ENCODE results near the gene ENTPD1.
"Not testable (repeated sequence)": the region's sequence is repeated elsewhere in the genome, so short reads cannot be mapped to it uniquely, and the experiment has no call there.

Gene ENTPD1

GRCh38 chr10:95872158-95872711, 116.3 kb downstream of the ENTPD1 start:
- no peak for DNase-seq

GRCh38 chr10:95873139-95873538, 117.2 kb downstream of the ENTPD1 start:
- no peak for DNase-seq

- DNase-seq = no peak
Observed at GRCh38 chr10:95873651-95874050, 117.7 kb downstream of the ENTPD1 start.

GRCh38 chr10:95874783-95875182, 118.8 kb downstream of the ENTPD1 start:
- DNase-seq = not testable (repeated sequence)

- no peak for DNase-seq
Observed at GRCh38 chr10:95876756-95877155, 120.8 kb downstream of the ENTPD1 start.

- no peak for DNase-seq
Observed at GRCh38 chr10:95877881-95878280, 121.9 kb downstream of the ENTPD1 start.

- no peak for DNase-seq
Observed at GRCh38 chr10:95880704-95881103, 124.7 kb downstream of the ENTPD1 start.

- no peak for DNase-seq
Observed at GRCh38 chr10:95881316-95881715, 125.4 kb downstream of the ENTPD1 start.

GRCh38 chr10:95889830-95890229, 133.9 kb downstream of the ENTPD1 start:
- DNase-seq = no peak

- no peak for DNase-seq
Observed at GRCh38 chr10:95896071-95896850, 140.3 kb downstream of the ENTPD1 start.

- not testable (repeated sequence) for DNase-seq
Observed at GRCh38 chr10:95905897-95906580, 150.1 kb downstream of the ENTPD1 start.

- DNase-seq = no peak
Observed at GRCh38 chr10:95906677-95907455, 150.9 kb downstream of the ENTPD1 start.

GRCh38 chr10:95907456-95908253, 151.7 kb downstream of the ENTPD1 start, which contains the start of gene CC2D2B:
TSS of gene CC2D2B (plus strand) at chr10:95907975. CDS start at chr10:95911324, 3,349 bp downstream.
- DNase-seq = peak; percentile 58

GRCh38 chr10:95908450-95908849, 152.5 kb downstream of the ENTPD1 start:
- DNase-seq = no peak

GRCh38 chr10:95909561-95909960, 153.6 kb downstream of the ENTPD1 start:
- no peak for DNase-seq

GRCh38 chr10:95916039-95916438, 160.1 kb downstream of the ENTPD1 start:
- DNase-seq = not testable (repeated sequence)

All from NCI-H446 treated with DMSO at 0.1 percent for 48 hours (cell line).